GM21723 (cell line): ENCODE measurements around the gene SRP19.
"Not testable (repeated sequence)": the region's sequence is repeated elsewhere in the genome, so short reads cannot be mapped to it uniquely, and the experiment has no call there.

Experiments used
- ATAC-seq: cut with Tn5 transposase; IDR thresholded peaks from one replicate; pipeline ENCODE4 v1.9.1; 2021; ENCODE audit warnings: mild to moderate bottlenecking, moderate library complexity; ENCODE audit not compliant: unreplicated experiment

SRP19 gene

DNA sequence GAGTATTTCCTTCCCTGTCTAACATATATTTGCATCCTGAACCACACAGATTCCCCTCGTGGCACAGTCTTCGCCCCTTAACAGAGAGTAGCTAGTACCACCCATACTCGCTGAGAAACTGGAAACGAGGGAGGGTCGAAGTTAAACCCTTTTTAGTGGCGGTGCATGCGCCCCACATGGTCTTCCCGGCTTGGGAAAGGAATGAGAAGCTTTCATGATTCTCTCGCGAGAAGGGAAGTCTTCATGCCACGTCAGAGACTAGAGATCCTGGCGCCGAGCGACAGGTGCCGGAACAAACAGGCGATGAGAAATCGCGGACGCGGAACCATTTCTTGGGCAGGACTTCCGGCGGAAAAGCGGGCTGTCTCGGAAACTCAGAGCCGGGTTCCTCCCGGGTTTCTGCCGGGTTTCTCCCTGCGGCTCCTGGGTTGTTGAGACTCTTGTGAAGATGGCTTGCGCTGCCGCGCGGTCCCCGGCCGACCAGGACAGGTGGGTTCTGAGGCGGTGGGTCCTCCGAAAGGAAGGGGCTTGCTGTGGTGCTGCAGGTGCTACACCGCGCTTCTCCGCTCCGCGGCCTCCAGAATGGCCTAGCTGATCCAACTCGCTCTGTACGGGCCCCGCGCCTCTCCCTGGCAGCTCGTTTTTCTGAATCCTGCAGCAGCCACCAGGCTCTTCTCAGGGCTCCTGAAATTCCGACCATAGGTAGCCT lies at the start of gene SRP19:
SRP19 (plus strand) TSS at position 359 of the 709 bp plus-strand sequence; CDS start at position 449, 90 bp downstream.
- peak; percentile 99 for ATAC-seq

- no peak for ATAC-seq
Measured at GRCh38 chr5:112812549-112812948, 48.5 kb upstream of the SRP19 start.

- no peak for ATAC-seq
Measured at GRCh38 chr5:112820246-112820645, 40.8 kb upstream of the SRP19 start.

DNA sequence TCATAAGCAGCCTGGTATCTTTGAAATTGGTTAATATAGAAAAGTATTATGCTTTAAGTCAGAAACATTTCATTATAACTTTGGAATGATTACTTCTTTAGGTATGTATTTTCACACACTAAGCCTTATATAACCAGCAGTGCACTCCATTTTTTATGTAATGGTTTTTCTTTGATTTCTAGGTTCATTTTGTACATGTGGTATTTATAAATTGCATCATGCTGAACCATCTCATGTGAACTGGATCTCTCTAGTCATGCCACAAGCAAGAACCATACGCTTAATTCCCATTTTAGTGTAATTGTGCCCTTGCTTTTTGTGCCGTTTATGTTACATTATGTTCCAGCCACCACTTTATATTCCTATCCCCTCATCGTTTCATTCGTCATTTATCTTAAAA lies 38.6 kb upstream of the SRP19 start:
- ATAC-seq: no peak

GRCh38 chr5:112823181-112823580 lies 37.9 kb upstream of the SRP19 start:
- ATAC-seq: no peak

DNA sequence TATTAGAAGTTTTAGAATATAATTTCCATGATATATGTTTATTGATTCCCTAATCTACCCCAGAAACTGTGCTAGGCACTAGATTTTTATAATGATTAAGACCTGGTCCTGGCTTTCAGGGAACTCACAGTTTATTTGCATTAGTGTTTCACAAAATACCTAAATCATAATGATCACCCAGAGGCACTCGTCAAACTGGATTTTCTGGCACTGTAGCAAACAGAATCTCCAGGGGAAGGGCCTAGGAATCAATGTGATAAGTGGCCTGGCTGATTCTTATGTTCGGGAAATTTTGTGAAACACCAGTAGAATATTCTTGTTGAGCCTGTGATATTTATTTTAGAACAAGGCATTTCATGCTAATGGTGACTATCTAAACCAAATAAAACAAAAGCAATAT lies 37.4 kb upstream of the SRP19 start:
- ATAC-seq: no peak

DNA sequence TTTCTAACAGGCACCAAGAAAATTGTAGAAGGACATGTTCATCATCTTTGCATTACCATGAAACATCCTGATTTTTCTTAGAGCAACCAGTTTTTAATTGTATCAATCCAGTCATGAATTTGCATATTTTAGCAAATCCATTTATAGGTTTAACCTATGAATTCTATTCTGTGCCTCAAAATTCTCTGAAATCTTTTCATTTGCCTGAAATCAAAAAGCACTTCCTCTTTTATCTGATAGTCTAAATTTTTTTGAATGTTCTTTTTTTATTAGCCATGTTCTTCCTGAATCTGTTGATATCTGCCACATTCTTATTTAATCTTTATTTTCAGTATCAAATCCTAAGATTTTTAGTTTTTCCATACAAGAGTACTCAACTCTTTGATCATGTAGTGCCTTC lies 36.9 kb upstream of the SRP19 start:
- ATAC-seq: no peak

GRCh38 chr5:112830378-112830777 lies 30.7 kb upstream of the SRP19 start:
- ATAC-seq: no peak

GRCh38 chr5:112833971-112834370 lies 27.1 kb upstream of the SRP19 start:
- no peak for ATAC-seq

- ATAC-seq: no peak
Measured at GRCh38 chr5:112844489-112844888, 16.6 kb upstream of the SRP19 start.

GRCh38 chr5:112846556-112846955 lies 14.5 kb upstream of the SRP19 start:
- no peak for ATAC-seq

DNA sequence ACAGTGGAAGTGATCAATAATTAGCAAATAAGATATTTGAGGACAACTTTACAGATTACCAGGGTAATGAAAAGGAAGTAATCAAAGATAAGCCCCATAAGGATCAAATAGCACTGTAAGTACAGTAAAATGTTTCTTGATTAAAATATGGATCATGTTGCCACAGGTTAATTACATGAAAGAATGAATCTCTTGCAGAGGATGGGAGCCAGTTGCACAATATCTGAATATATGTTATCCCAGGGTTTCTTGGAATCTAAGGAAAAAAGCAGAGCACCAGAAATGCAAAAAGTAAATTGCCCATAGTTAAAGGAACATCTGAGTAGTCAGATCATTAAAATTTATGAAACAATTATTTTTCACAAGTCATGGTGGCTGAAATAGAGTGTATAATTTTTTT lies 13.8 kb upstream of the SRP19 start:
- ATAC-seq: no peak

GRCh38 chr5:112848116-112848811 lies 12.8 kb upstream of the SRP19 start:
- peak; percentile 99 for ATAC-seq

GRCh38 chr5:112849912-112850311 lies 11.2 kb upstream of the SRP19 start:
- ATAC-seq: no peak

DNA sequence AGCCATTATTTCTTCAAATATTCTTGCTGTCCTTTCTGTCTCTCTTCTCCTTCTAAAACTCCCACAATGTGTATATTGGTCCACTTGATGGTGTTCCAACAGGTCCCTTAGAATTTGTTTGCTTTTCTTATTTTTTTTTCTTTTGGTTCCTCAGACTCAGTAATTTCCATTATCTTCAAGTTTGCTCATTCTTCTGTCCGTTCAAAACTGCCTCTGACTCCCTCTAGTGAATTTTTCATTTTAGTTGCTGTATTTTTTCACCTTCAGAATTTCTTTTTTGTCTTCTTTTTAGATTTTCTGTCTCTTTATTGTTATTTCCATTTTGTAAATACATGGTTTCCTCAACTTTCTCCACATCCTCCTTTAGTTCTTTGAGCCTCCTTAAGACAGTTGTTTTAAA lies 6.4 kb upstream of the SRP19 start:
- no peak for ATAC-seq

- no peak for ATAC-seq
Measured at GRCh38 chr5:112857866-112858265, 3.2 kb upstream of the SRP19 start.

DNA sequence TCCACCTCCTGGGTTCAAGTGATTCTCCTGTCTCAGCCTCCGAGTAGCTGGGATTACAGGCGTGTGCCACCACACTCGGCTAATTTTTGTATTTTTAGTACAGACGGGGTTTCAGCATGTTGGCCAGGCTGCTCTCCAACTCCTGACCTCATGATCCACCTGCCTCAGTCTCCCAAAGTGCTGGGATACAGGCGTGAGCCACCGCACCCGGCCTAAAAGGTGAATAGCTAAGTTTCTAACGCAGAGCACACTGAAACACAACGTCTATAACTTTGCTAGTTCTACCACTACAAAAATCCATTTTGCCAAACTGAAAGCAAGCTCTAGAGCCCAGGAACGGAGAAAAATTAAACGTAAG lies 537 bp upstream of the SRP19 start:
- not testable (repeated sequence) for ATAC-seq

- ATAC-seq: no peak
Measured at GRCh38 chr5:112861638-112861985, 525 bp downstream of the SRP19 start.

GRCh38 chr5:112862085-112862484 lies 998 bp downstream of the SRP19 start:
- no peak for ATAC-seq

DNA sequence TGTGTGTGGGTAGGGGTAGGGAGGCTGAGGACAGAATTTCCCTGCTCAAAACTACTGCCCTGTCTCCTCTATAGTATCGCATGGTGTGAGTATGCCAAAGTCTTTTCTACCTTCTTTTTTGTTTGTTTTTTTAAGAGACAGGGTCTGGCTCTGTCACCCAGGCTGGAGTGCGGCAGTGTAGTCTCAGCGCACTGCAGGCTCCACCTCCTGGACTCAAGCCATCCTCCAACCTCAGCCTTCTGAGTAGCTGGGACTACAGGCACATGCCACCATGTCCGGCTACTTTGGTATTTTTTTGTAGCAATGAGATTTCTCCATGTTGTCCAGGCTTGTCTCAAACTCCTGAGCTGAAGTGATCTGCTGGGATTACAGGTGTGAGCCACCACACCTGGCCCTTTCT lies 2.5 kb downstream of the SRP19 start:
- ATAC-seq: no peak

DNA sequence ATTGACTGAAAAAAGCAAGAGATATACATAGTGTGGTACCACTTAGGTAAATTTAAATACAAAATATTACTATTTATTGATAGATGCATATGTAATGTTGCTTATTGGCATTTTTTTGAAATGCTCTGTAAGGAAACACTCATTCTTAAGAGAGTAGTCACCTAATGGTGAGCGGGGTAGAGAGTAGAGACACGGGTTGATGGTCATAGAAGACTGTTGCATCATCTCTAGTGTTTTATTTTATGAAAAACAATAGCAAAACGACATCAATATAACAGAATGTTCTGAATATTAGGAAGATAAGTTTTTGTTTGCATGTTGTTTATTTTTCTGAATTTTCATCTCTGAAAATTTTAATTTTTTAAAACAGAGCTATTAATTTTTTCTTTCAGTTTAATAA lies 4.0 kb downstream of the SRP19 start:
- ATAC-seq: no peak

DNA sequence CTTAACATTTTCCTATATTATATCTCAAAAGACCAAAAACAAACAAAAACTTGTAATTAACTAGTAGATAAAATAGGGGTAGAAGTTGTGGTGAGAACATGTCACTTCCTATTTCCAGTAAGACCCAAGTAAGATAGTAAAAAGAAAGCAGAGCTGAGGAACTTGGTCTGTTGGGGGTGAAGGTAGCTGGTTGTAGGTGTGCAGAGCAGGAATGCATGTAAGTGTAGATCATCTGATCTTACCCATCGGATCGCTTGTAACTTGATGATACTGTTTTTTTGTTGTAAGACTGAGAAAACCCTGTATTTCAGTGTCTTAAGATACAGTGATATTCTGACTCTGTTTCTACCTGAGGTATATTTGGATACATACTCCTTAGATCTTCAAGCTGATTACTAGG lies 5.7 kb downstream of the SRP19 start:
- no peak for ATAC-seq

- no peak for ATAC-seq
Measured at GRCh38 chr5:112867411-112867810, 6.3 kb downstream of the SRP19 start.
